ENCODE results near the gene PCDH15.

DNA sequence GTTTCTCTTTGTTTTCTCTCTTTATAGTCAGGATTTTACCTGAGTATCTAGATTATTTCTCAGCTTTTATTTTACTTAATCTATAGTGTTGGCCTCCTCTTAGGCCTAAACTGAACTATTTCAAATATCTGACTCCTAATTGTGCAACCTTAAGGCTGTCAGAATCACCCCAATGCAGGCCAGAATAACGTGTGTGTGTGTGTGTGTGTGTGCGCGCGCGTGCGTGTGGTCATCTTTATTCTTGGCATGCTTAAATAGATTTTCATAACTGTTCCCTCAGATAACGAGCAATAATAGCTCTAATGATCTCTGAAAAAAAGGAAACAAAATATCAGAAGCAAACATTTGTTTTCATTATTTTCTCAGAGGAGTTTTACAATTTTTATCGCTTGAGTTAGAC, 92.4 kb downstream of the PCDH15 start:
- TF ChIP-seq CTCF (conservative IDR thresholded peaks at IDR 0.05; ENCODE audit: low read depth in 2 of 2) (no peak), POLR2AphosphoS5 (IDR thresholded peaks at IDR 0.05; ENCODE audit: low read depth) (no peak), REST (IDR thresholded peaks at IDR 0.05; ENCODE audit: unreplicated experiment) (no peak), EZH2 (IDR thresholded peaks at IDR 0.05; ENCODE audit: low read depth, unreplicated experiment) (no peak), JUNB (IDR thresholded peaks at IDR 0.05; ENCODE audit: unreplicated experiment) (no peak), STAT1 (IDR thresholded peaks at IDR 0.05; ENCODE audit: unreplicated experiment) (no peak), EZH2phosphoT487 (IDR thresholded peaks at IDR 0.05; ENCODE audit: unreplicated experiment) (no peak), CREB1 (CRISPR knock-in tag; IDR thresholded peaks at IDR 0.05; ENCODE audit: low read depth) (no peak), ZNF331 (CRISPR knock-in tag; IDR thresholded peaks at IDR 0.05; ENCODE audit: low read depth) (no peak), ZNF114 (CRISPR knock-in tag; IDR thresholded peaks at IDR 0.05) (no peak), ETS1 (IDR thresholded peaks at IDR 0.05) (no peak), ZNF462 (CRISPR knock-in tag; IDR thresholded peaks at IDR 0.05) (no peak)
